Esophagus squamous epithelium (tissue), 4 donors: ENCODE measurements around the gene GALK1.

ENCODE experiments used
- POLR2A ChIP-seq, 4 donors: fragments of 450-650 bp; IDR thresholded peaks; one replicate each; pipeline ENCODE4 v1.6.1; 2017; ENCODE audit warnings: antibody characterized with exemption in 4 of 4, mild to moderate bottlenecking in 4 of 4, moderate library complexity in 3 of 4
- TF ChIP-seq, protein P1 (sequence below), 6 experiments: fragments of 450-650 bp in 4 of 6; fragments of 200-600 bp in 2 of 6; sonication (generic) in 2 of 6; IDR thresholded peaks; one replicate each; pipeline ENCODE4 v1.5.1; 2016 to 2019; ENCODE audit warnings: antibody characterized with exemption in 6 of 6, mild to moderate bottlenecking in 4 of 6, moderate library complexity in 4 of 6

DNA sequence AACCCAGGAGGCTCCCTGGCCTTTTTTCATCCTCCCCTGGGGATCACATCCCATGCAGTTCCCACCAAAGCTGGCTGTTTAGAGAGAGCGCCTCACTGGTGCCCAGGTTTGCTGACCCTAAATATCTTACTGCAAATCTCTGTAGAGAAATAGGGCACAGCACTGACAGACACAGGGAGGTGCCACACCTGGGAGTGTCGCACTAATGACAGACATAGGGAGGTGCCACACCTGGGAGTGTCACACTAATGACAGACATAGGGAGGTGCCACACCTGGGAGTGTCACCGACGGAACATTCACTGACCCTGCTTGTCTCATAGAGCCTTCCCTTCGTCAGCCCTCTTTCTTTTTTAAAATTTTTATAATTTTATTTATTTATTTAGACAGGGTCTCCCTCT lies 45.2 kb upstream of the GALK1 start:
- TF ChIP-seq, protein P1, sequence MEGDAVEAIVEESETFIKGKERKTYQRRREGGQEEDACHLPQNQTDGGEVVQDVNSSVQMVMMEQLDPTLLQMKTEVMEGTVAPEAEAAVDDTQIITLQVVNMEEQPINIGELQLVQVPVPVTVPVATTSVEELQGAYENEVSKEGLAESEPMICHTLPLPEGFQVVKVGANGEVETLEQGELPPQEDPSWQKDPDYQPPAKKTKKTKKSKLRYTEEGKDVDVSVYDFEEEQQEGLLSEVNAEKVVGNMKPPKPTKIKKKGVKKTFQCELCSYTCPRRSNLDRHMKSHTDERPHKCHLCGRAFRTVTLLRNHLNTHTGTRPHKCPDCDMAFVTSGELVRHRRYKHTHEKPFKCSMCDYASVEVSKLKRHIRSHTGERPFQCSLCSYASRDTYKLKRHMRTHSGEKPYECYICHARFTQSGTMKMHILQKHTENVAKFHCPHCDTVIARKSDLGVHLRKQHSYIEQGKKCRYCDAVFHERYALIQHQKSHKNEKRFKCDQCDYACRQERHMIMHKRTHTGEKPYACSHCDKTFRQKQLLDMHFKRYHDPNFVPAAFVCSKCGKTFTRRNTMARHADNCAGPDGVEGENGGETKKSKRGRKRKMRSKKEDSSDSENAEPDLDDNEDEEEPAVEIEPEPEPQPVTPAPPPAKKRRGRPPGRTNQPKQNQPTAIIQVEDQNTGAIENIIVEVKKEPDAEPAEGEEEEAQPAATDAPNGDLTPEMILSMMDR (IDR thresholded peaks at IDR 0.05), result no peak
- no peak for TF ChIP-seq POLR2A (IDR thresholded peaks at IDR 0.05)
